GM10248 (cell line): ENCODE results near the gene TMEM238.
"Not testable (repeated sequence)": the region's sequence is repeated elsewhere in the genome, so short reads cannot be mapped to it uniquely, and the experiment has no call there.

Experiments
- CTCF ChIA-PET: fragments of 300-600 bp; sonication (Branson Sonifier 250); formaldehyde crosslinking; extraction: SDS; loops from one replicate; lab custom pipeline; 2021; ENCODE audit warnings: antibody characterized with exemption; lab: Yijun Ruan, JAX
- POLR2A ChIA-PET: fragments of 350-650 bp; sonication (Branson Sonifier 250); formaldehyde crosslinking; extraction: SDS; loops from one replicate; lab custom pipeline; 2020; ENCODE audit warnings: antibody characterized with exemption; lab: Yijun Ruan, JAX
- DNase-seq: peaks from one replicate; pipeline ENCODE4 v3.0.0; 2012; ENCODE audit errors: extremely low spot score
- TF ChIP-seq, protein P1 (sequence below): IDR thresholded peaks from 2 replicates; pipeline ENCODE4 v1.5.1; 2012; ENCODE audit warnings: mild to moderate bottlenecking, low read depth; ENCODE audit errors: extremely low read depth, missing control alignments, control extremely low read depth

Gene TMEM238

DNA sequence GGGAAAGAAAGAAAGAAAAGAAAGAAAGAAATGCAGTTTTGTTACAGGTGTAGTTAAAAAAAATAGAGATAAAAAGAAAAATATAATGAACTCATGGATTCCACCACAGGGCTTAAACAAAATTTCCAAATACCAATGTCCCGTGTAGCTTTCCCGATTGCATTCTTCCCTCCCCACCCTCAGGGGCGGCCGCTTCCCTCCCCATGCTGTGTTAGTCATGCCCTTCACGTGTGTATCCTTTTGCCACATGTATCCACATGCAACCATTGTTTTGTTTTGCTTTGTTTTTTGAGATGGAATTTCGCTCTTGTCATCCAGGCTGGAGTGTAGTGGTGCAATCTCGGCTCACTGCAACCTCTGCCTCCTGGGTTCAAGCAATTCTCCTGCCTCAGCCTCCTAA, 48.0 kb downstream of the TMEM238 start:
- TF ChIP-seq, protein P1, sequence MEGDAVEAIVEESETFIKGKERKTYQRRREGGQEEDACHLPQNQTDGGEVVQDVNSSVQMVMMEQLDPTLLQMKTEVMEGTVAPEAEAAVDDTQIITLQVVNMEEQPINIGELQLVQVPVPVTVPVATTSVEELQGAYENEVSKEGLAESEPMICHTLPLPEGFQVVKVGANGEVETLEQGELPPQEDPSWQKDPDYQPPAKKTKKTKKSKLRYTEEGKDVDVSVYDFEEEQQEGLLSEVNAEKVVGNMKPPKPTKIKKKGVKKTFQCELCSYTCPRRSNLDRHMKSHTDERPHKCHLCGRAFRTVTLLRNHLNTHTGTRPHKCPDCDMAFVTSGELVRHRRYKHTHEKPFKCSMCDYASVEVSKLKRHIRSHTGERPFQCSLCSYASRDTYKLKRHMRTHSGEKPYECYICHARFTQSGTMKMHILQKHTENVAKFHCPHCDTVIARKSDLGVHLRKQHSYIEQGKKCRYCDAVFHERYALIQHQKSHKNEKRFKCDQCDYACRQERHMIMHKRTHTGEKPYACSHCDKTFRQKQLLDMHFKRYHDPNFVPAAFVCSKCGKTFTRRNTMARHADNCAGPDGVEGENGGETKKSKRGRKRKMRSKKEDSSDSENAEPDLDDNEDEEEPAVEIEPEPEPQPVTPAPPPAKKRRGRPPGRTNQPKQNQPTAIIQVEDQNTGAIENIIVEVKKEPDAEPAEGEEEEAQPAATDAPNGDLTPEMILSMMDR: no peak
- POLR2A ChIA-PET: no interaction called here
- no peak for DNase-seq

DNA sequence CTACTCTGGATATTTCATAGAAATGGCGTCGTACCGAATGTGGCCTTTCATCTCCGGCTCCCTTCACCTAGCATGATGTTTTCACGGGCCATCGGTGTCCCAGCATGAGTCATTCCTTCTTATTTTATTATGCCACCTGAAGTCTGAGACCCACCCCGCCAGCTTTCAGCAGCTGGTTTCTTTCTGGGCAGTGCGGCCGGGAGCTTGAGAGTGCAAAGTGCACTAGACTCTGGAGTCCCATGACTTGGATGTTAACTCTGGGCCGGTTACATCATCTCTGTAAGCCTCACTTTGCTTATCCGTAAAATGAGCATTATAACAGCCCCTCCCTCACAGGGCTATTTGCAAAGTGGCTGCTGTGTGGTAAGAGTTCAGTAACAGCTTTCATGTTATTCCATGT, 50.2 kb downstream of the TMEM238 start:
- DNase-seq: no peak
- POLR2A ChIA-PET: no interaction called here
- CTCF ChIA-PET: no interaction called here
- TF ChIP-seq, protein P1: no peak

More for the DNA sequence above, 48.0 kb downstream of the TMEM238 start:
- CTCF ChIA-PET: interaction anchor here (1.6 to 4.3 kb wide), 2 partner anchors 34 to 44 kb away, joined by 4 to 43 read pairs; no protein-coding TSS in a partner anchor

DNA sequence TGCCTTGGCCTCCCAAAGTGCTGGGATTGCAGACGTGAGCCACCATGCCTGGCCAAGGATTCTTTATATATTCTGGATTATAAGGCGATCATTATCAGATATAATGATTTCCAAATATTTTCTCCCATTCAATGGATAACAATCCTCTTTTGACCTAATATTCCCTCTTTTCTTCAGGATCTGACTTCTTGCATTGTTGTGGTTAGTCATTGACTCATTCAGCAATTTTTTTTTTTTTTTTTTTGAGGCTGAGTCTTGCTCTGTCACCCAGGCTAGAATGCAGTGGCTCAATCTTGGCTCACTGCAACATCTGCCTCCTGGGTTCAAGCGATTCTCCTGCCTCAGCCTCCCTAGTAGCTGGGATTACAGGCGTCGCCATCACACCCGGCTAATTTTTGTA, 54.3 kb downstream of the TMEM238 start:
- CTCF ChIA-PET, DNase-seq, POLR2A ChIA-PET: not testable (repeated sequence)
